ENCODE measurements around the gene ANKS6. TPM values are rescaled to one million over a fixed set of nuclear protein-coding genes. Genes with fewer than 3 reads are reported as not detected.

Gene ANKS6
- total and polyA plus RNA-seq, 4 donors = 1.9 to 6.3 (median 2.9) TPM

GRCh38 chr9:98765256-98765655, 31.1 kb downstream of the ANKS6 start:
- no peaks in the 10 kb centered on the region for H3K4me1 ChIP-seq (ENCODE audit: control insufficient read depth in 4 of 4, insufficient read depth in 4 of 4, low read length in 3 of 4)
- TF ChIP-seq ATF3 (IDR thresholded peaks at IDR 0.05) = no peak
- no peak for TF ChIP-seq HNF4G (IDR thresholded peaks at IDR 0.05)
- TF ChIP-seq CTCF (IDR thresholded peaks at IDR 0.05; ENCODE audit: low read depth, low read length, missing input control) = no peak
- WGBS = 97% methylated on average over 1 of the region's 1 CpG
- H3K9me3 ChIP-seq (ENCODE audit: control insufficient read depth in 4 of 4, low read length in 3 of 4) = no peaks in the 10 kb centered on the region
- no peak overlapping the region for H3K4me3 ChIP-seq (ENCODE audit: low read depth in 1 of 3, low read length in 3 of 3)
- H3K9ac ChIP-seq (ENCODE audit: low read depth in 1 of 2, low read length in 2 of 2) = no peak overlapping the region
- no peaks in the 10 kb centered on the region for H3K27me3 ChIP-seq (ENCODE audit: control insufficient read depth in 4 of 4, insufficient read depth in 4 of 4, low read length in 3 of 4)
- no peak for DNase-seq (ENCODE audit: low spot score)
- no peak overlapping the region for H3K27ac ChIP-seq (ENCODE audit: low read depth in 1 of 2, low read length in 2 of 2)
- peaks cover 0 to 5% (median 0%) of the 10 kb centered on the region in 4 donors for H3K36me3 ChIP-seq (ENCODE audit: control insufficient read depth in 4 of 4, insufficient read depth in 3 of 4, low read depth in 1 of 4, low read length in 3 of 4)

- H3K9ac ChIP-seq (ENCODE audit: low read depth in 1 of 2, low read length in 2 of 2) = no peak overlapping the region
- WGBS = 95% methylated on average over 3 of the region's 3 CpGs
- TF ChIP-seq FOXA2 (IDR thresholded peaks at IDR 0.05) (no peak), REST (IDR thresholded peaks at IDR 0.05) (no peak), GABPA (IDR thresholded peaks at IDR 0.05 in 1 of 2, conservative IDR thresholded peaks at IDR 0.05 in 1 of 2) (no peak), NR2F2 (IDR thresholded peaks at IDR 0.05) (no peak), SP1 (IDR thresholded peaks at IDR 0.05) (no peak), EGR1 (IDR thresholded peaks at IDR 0.05; ENCODE audit: low read depth in 2 of 2) (no peak), HNF4A (conservative IDR thresholded peaks at IDR 0.05) (no peak), RXRA (IDR thresholded peaks at IDR 0.05) (no peak), ATF3 (IDR thresholded peaks at IDR 0.05) (no peak), CTCF (IDR thresholded peaks at IDR 0.05; ENCODE audit: low read depth, low read length, missing input control) (no peak), RAD21 (IDR thresholded peaks at IDR 0.05) (no peak), TAF1 (conservative IDR thresholded peaks at IDR 0.05) (no peak), YY1 (IDR thresholded peaks at IDR 0.05) (no peak), ZBTB33 (IDR thresholded peaks at IDR 0.05) (no peak), HNF4G (IDR thresholded peaks at IDR 0.05) (no peak), JUND (IDR thresholded peaks at IDR 0.05) (no peak), FOXA1 (IDR thresholded peaks at IDR 0.05) (no peak), MAX (IDR thresholded peaks at IDR 0.05) (no peak)
- H3K9me3 ChIP-seq (ENCODE audit: control insufficient read depth in 4 of 4, low read length in 3 of 4) = no peaks in the 10 kb centered on the region
- H3K36me3 ChIP-seq (ENCODE audit: control insufficient read depth in 4 of 4, insufficient read depth in 3 of 4, low read depth in 1 of 4, low read length in 3 of 4) = peaks cover 0 to 5% (median 0%) of the 10 kb centered on the region in 4 donors
- no peak for DNase-seq (ENCODE audit: low spot score)
- H3K4me1 ChIP-seq (ENCODE audit: control insufficient read depth in 4 of 4, insufficient read depth in 4 of 4, low read length in 3 of 4) = no peaks in the 10 kb centered on the region
- H3K27ac ChIP-seq (ENCODE audit: low read depth in 1 of 2, low read length in 2 of 2) = no peak overlapping the region
- no peaks in the 10 kb centered on the region for H3K27me3 ChIP-seq (ENCODE audit: control insufficient read depth in 4 of 4, insufficient read depth in 4 of 4, low read length in 3 of 4)
- no peak overlapping the region for H3K4me3 ChIP-seq (ENCODE audit: low read depth in 1 of 3, low read length in 3 of 3)
Measured at GRCh38 chr9:98763986-98764745, 32.2 kb downstream of the ANKS6 start.
